PC-3 (cell line): Measurements from ENCODE around the gene PEX11B.

ENCODE experiments used
- EZH2 ChIP-seq: fragments of 300-600 bp; sonication (generic); IDR thresholded peaks from one replicate; pipeline ENCODE4 v1.6.1; 2017; ENCODE audit warnings: antibody characterized with exemption, mild to moderate bottlenecking, low read length; ENCODE audit not compliant: unreplicated experiment
- EZH2phosphoT487 ChIP-seq: fragments of 300-600 bp; sonication (generic); IDR thresholded peaks from 2 replicates; pipeline ENCODE4 v1.6.1; 2018; ENCODE audit warnings: mild to moderate bottlenecking, antibody characterized with exemption, low read length, borderline replicate concordance
- TF ChIP-seq, protein P1 (sequence below): fragments of 300-600 bp; sonication (generic); conservative IDR thresholded peaks from 2 replicates; pipeline ENCODE4 v1.5.1; 2017; ENCODE audit warnings: antibody characterized with exemption, low read depth, mild to moderate bottlenecking, low read length

DNA sequence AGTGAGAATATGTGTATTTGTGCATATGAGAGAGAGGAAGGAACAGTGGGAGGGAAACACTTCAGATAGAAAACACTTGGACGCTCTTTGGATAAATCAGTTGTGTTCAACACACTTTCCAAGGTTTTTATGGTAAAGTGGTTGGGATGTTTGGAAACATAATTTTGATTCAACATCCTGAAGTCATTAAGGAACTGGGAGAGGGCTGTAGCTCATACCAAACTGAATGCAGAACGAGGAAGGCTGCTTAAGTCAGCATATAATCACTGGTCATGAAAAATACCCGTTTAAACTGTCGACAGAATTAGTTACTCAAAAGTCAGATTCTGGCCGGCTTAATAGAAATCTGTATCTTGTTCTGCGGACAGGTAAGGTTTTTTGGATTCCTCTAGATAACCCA lies 24.4 kb upstream of the PEX11B start:
- TF ChIP-seq, protein P1, sequence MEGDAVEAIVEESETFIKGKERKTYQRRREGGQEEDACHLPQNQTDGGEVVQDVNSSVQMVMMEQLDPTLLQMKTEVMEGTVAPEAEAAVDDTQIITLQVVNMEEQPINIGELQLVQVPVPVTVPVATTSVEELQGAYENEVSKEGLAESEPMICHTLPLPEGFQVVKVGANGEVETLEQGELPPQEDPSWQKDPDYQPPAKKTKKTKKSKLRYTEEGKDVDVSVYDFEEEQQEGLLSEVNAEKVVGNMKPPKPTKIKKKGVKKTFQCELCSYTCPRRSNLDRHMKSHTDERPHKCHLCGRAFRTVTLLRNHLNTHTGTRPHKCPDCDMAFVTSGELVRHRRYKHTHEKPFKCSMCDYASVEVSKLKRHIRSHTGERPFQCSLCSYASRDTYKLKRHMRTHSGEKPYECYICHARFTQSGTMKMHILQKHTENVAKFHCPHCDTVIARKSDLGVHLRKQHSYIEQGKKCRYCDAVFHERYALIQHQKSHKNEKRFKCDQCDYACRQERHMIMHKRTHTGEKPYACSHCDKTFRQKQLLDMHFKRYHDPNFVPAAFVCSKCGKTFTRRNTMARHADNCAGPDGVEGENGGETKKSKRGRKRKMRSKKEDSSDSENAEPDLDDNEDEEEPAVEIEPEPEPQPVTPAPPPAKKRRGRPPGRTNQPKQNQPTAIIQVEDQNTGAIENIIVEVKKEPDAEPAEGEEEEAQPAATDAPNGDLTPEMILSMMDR = no peak
- no peak for TF ChIP-seq EZH2
- TF ChIP-seq EZH2phosphoT487 = no peak
